Ovary (tissue), 9 donors: ENCODE results near the gene PXMP4. TPM values are rescaled to one million over a fixed set of nuclear protein-coding genes. Genes with fewer than 3 reads are reported as not detected.

Experiments
- DNase-seq, 5 donors: peaks; one replicate each; pipeline ENCODE4 v3.0.0-alpha.2; 2019 to 2020
- H3K27ac ChIP-seq, 2 donors: fragments of 200-600 bp; one replicate each; pipeline versions ENCODE4 v1.5.1 to v1.8.0; 2019 to 2022
- H3K27me3 ChIP-seq: fragments of 200-600 bp; one replicate; pipeline ENCODE4 v1.8.0; 2022
- H3K36me3 ChIP-seq: fragments of 200-600 bp; sonication (generic); one replicate; pipeline ENCODE4 v1.5.1; 2019
- H3K4me1 ChIP-seq: one replicate; pipeline ENCODE4 v1.8.1; 2013; ENCODE audit warnings: mild to moderate bottlenecking, moderate library complexity; ENCODE audit not compliant: insufficient read depth
- H3K4me3 ChIP-seq: fragments of 200-600 bp; sonication (generic); one replicate; pipeline ENCODE4 v1.5.1; 2017
- H3K9me3 ChIP-seq, 2 donors: fragments of 200-600 bp in 1 of 2; sonication (generic) in 1 of 2; one replicate each; pipeline versions ENCODE4 v1.5.1 to v1.8.1; 2013 to 2019; ENCODE audit warnings: mild to moderate bottlenecking in 1 of 2, moderate library complexity in 1 of 2
- CTCF ChIP-seq, 3 donors: fragments of 450-650 bp in 2 of 3; fragments of 200-600 bp in 1 of 3; IDR thresholded peaks; one replicate each; pipeline versions ENCODE4 v1.5.1 to v1.8.0; 2016 to 2022; ENCODE audit warnings: antibody characterized with exemption in 3 of 3, mild to moderate bottlenecking in 1 of 3
- EP300 ChIP-seq: sonication (generic); formaldehyde crosslinking; IDR thresholded peaks from one replicate; pipeline ENCODE4 v1.6.1; 2017; ENCODE audit warnings: antibody characterized with exemption
- POLR2A ChIP-seq: fragments of 450-650 bp; IDR thresholded peaks from one replicate; pipeline ENCODE4 v1.6.1; 2017; ENCODE audit warnings: antibody characterized with exemption, mild to moderate bottlenecking, moderate library complexity
- WGBS, 3 donors: extraction: QIAGEN DNeasy Blood & Tissue Kit in 1 of 3; methylation state at CpG; one replicate each; pipeline versions ENCODE4 v1.1.5 to v1.1.7; 2013 to 2017; 5-methylcytosine and 5-hydroxymethylcytosine counted together
- intact Hi-C, 4 donors: fragments of 100-400 bp; cut with DNase I; formaldehyde crosslinking; loops; one replicate each; pipeline versions ENCODE4 v1.11.0 to v1.15.1; 2022 to 2023
- polyA plus RNA-seq, 2 donors: library from polyadenylated mRNA; stranded (reverse); fragments of 200-250 nt in 1 of 2; fragments of 350-450 nt in 1 of 2; fragmentation: Illumina TruSeq in 1 of 2; extraction: RNeasy Lipid Tissue Mini Kit (QIAGEN cat#74804) in 1 of 2; gene quantifications; one replicate each; pipeline ENCODE4 v1.2.3, GENCODE V29; 2013 to 2014
- total RNA-seq, 7 donors: library from RNA; depleted of rRNA in 2 of 7; stranded (reverse); fragments of >200 nt in 2 of 7; fragmentation: NEBNext Ultra II Directional in 3 of 7; extraction: Animal tissue kit (Norgen Biotek cat#: 25700) in 3 of 7; gene quantifications; one replicate each; pipeline versions ENCODE4 v1.1.0 to v1.2.4, GENCODE V29; 2016 to 2023
- donor health status: DM: no; HTN: no; CAD: no; lungs with moderate emphysema.
- donor health status: DM: no; HTN: no; CAD: no.
- donor health status: Bipolar disorder and iron deficiency.
- donor health status: DM: yes; HTN: yes; CAD: no.
- donor health status: DM: no; HTN: no; CAD: no.
- donor health status: DM: yes; HTN: yes; CAD: no.

Gene PXMP4
- total and polyA plus RNA-seq, 9 donors, result 3.4 to 15.1 (median 10.3) TPM

GRCh38 chr20:33669873-33670640, 50.1 kb downstream of the PXMP4 start:
- Histone ChIP-seq H3K27me3 (no peaks in the 10 kb centered on the region), H3K36me3 (no peaks in the 10 kb centered on the region), H3K4me1 (peaks cover 16% of the 10 kb centered on the region), H3K4me3 (no peak overlapping the region), H3K27ac (no peak overlapping the region), H3K9me3 (no peaks in the 10 kb centered on the region)
- no peak for TF ChIP-seq CTCF (IDR thresholded peaks at IDR 0.05)
- DNase-seq, result peak in 3 of 5 donors; percentile 9 to 38 (median 26)
- intact Hi-C loops, result loop anchor here in 2 of 4 donors (5.0 to 10.0 kb wide), 3 partner anchors 62 to 145 kb away; partner anchors contain the start of genes ZNF341 (in 2 of the 2) and CHMP4B (in 1 of the 2)
- WGBS, 3 donors, result 80 to 83% (median 80%) methylated on average over 13 of the region's 13 CpGs

- intact Hi-C loops, result loop anchor here in 2 of 4 donors (5.0 to 10.0 kb wide), 2 partner anchors 63 to 66 kb away; partner anchors contain the start of gene ZNF341 (in 2 of the 2)
- no peak overlapping the region for H3K27ac ChIP-seq
- 92 to 96% (median 93%) methylated on average over 5 of the region's 5 CpGs for WGBS, 3 donors
- no peak overlapping the region for H3K4me3 ChIP-seq
- no peaks in the 10 kb centered on the region for H3K9me3 ChIP-seq
- no peak for DNase-seq
- H3K36me3 ChIP-seq, result no peaks in the 10 kb centered on the region
- no peak for TF ChIP-seq EP300
- TF ChIP-seq POLR2A, result no peak
- no peak for TF ChIP-seq CTCF (IDR thresholded peaks at IDR 0.05)
- H3K4me1 ChIP-seq, result peaks cover 15% of the 10 kb centered on the region
- no peaks in the 10 kb centered on the region for H3K27me3 ChIP-seq
These were observed 50.9 kb downstream of the PXMP4 start for GRCh38 chr20:33669224-33669623.

- intact Hi-C loops, result loop anchor here in 2 of 4 donors (5.0 to 10.0 kb wide), 2 partner anchors 64 to 66 kb away; partner anchors contain the start of gene ZNF341 (in 2 of the 2)
- Histone ChIP-seq H3K27ac (no peak overlapping the region), H3K4me1 (peaks cover 18% of the 10 kb centered on the region), H3K36me3 (no peaks in the 10 kb centered on the region), H3K27me3 (no peaks in the 10 kb centered on the region), H3K9me3 (no peaks in the 10 kb centered on the region), H3K4me3 (no peak overlapping the region)
- DNase-seq, result peak in 2 of 5 donors; percentile 30 to 52
- TF ChIP-seq CTCF (IDR thresholded peaks at IDR 0.05) (no peak), EP300 (no peak), POLR2A (no peak)
- 79 to 82% (median 79%) methylated on average over 13 of the region's 13 CpGs for WGBS, 3 donors
These were observed 51.5 kb downstream of the PXMP4 start for GRCh38 chr20:33668466-33669155.

GRCh38 chr20:33667676-33668465, 52.2 kb downstream of the PXMP4 start:
- peak overlapping the region; percentile 49 for H3K4me3 ChIP-seq
- WGBS, 3 donors, result 4 to 26% (median 5%) methylated on average over 39 to 47 of the region's 47 CpGs
- peak overlapping the region; percentile 16 to 94 for H3K27ac ChIP-seq
- no peaks in the 10 kb centered on the region for H3K9me3 ChIP-seq
- no peaks in the 10 kb centered on the region for H3K36me3 ChIP-seq
- no peak for TF ChIP-seq POLR2A
- TF ChIP-seq CTCF (IDR thresholded peaks at IDR 0.05), result peak; percentile 83 to 95 (median 93)
- H3K27me3 ChIP-seq, result no peaks in the 10 kb centered on the region
- H3K4me1 ChIP-seq, result peaks cover 18% of the 10 kb centered on the region
- intact Hi-C loops, result loop anchor here in 2 of 4 donors (5.0 to 10.0 kb wide), 2 partner anchors 64 to 67 kb away; partner anchors contain the start of gene ZNF341 (in 2 of the 2)
- DNase-seq, result peak; percentile 79 to 89 (median 84)
